Measurements from ENCODE around the gene GRIK3. TPM values are rescaled to one million over a fixed set of nuclear protein-coding genes. Genes with fewer than 3 reads are reported as not detected.

The GRIK3 gene
- total RNA-seq, 1 experiment from 2014 or later, result not detected

GRCh38 chr1:36822648-36823047, 211.7 kb downstream of the GRIK3 start:
- H3K4me3 ChIP-seq (ENCODE audit: low read length), result no peak overlapping the region
- no peak overlapping the region for H3K27ac ChIP-seq (ENCODE audit: low read length)
- H3K27me3 ChIP-seq (ENCODE audit: low read length), result peaks cover 94% of the 10 kb centered on the region
- H3K9me3 ChIP-seq (ENCODE audit: low read length), result no peaks in the 10 kb centered on the region
- H3F3A ChIP-seq (ENCODE audit: low read length, unreplicated experiment), result no peaks in the 10 kb centered on the region
- no TSS peak for BruUV-seq (replicated peaks)
- TF ChIP-seq CTCF (conservative IDR thresholded peaks at IDR 0.05; ENCODE audit: low read depth, low read length), result no peak
- TF ChIP-seq EZH2 (IDR thresholded peaks at IDR 0.05; ENCODE audit: low read length, unreplicated experiment), result no peak
- no peak for TF ChIP-seq EZH2phosphoT487 (IDR thresholded peaks at IDR 0.05; ENCODE audit: borderline replicate concordance, low read length)
- intact Hi-C loops (cut with micrococcal nuclease), result no loop called here
- no peaks in the 10 kb centered on the region for H4K20me1 ChIP-seq (ENCODE audit: low read length)
- no peak overlapping the region for H3K9ac ChIP-seq (ENCODE audit: low read length)
- no peak overlapping the region for H3K4me2 ChIP-seq (ENCODE audit: low read length)
- CTCF ChIA-PET, result no interaction called here
- ATAC-seq, result no peak
- H3K9me2 ChIP-seq (replicated peaks; ENCODE audit: low read length), result no peaks in the 10 kb centered on the region
- DNase-seq, result no peak
- H3K36me3 ChIP-seq (ENCODE audit: low read depth, low read length), result no peaks in the 10 kb centered on the region
- H3K79me2 ChIP-seq (ENCODE audit: low read length), result no peaks in the 10 kb centered on the region
- POLR2A ChIA-PET (ENCODE audit: unreplicated experiment), result no interaction called here
- no peak overlapping the region for H2AFZ ChIP-seq (ENCODE audit: low read length)
- no peaks in the 10 kb centered on the region for H3K4me1 ChIP-seq (ENCODE audit: insufficient read depth, low read length)

DNA sequence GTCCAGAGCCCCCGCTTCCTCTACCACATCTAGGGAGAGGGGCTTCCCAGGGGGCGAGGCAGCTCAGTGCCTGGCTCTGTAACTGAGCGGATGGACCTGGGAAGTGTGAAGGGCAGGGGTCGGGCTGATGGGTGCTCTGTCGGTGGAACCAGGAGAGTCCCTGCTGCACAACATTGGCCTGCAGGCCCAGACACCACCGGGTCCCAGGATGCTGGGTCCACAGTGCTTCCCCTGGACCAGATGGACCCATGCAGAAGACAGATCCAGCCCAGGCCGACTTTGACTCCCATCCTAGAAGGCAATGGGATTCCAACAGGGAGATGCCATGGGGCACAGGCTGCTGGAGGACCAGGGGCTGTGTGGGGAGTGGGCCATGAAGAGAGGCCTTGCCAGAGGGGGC, 212.9 kb downstream of the GRIK3 start:
- H3K4me1 ChIP-seq (ENCODE audit: insufficient read depth, low read length), result no peaks in the 10 kb centered on the region
- H3K27ac ChIP-seq (ENCODE audit: low read length), result no peak overlapping the region
- H3K4me2 ChIP-seq (ENCODE audit: low read length), result no peak overlapping the region
- no peak overlapping the region for H3K4me3 ChIP-seq (ENCODE audit: low read length)
- no peak overlapping the region for H2AFZ ChIP-seq (ENCODE audit: low read length)
- BruUV-seq (replicated peaks), result no TSS peak
- ChIA-PET CTCF (no interaction called here), POLR2A (ENCODE audit: unreplicated experiment) (no interaction called here)
- peaks cover 95% of the 10 kb centered on the region for H3K27me3 ChIP-seq (ENCODE audit: low read length)
- H3K79me2 ChIP-seq (ENCODE audit: low read length), result no peaks in the 10 kb centered on the region
- ATAC-seq, result no peak
- no peak for DNase-seq
- no peak for TF ChIP-seq EZH2 (IDR thresholded peaks at IDR 0.05; ENCODE audit: low read length, unreplicated experiment)
- TF ChIP-seq CTCF (conservative IDR thresholded peaks at IDR 0.05; ENCODE audit: low read depth, low read length), result no peak
- no peak for TF ChIP-seq EZH2phosphoT487 (IDR thresholded peaks at IDR 0.05; ENCODE audit: borderline replicate concordance, low read length)
- intact Hi-C loops (cut with micrococcal nuclease), result no loop called here
- no peaks in the 10 kb centered on the region for H3K36me3 ChIP-seq (ENCODE audit: low read depth, low read length)
- H3K9ac ChIP-seq (ENCODE audit: low read length), result no peak overlapping the region
- H4K20me1 ChIP-seq (ENCODE audit: low read length), result no peaks in the 10 kb centered on the region
- H3K9me2 ChIP-seq (replicated peaks; ENCODE audit: low read length), result no peaks in the 10 kb centered on the region
- H3K9me3 ChIP-seq (ENCODE audit: low read length), result no peaks in the 10 kb centered on the region
- H3F3A ChIP-seq (ENCODE audit: low read length, unreplicated experiment), result no peaks in the 10 kb centered on the region

GRCh38 chr1:36818771-36819170, 215.5 kb downstream of the GRIK3 start:
- no peaks in the 10 kb centered on the region for H3K79me2 ChIP-seq (ENCODE audit: low read length)
- H3K36me3 ChIP-seq (ENCODE audit: low read depth, low read length), result no peaks in the 10 kb centered on the region
- no peaks in the 10 kb centered on the region for H3K4me1 ChIP-seq (ENCODE audit: insufficient read depth, low read length)
- H3K27ac ChIP-seq (ENCODE audit: low read length), result no peak overlapping the region
- H2AFZ ChIP-seq (ENCODE audit: low read length), result no peak overlapping the region
- TF ChIP-seq CTCF (conservative IDR thresholded peaks at IDR 0.05; ENCODE audit: low read depth, low read length) (no peak), EZH2phosphoT487 (IDR thresholded peaks at IDR 0.05; ENCODE audit: borderline replicate concordance, low read length) (no peak), EZH2 (IDR thresholded peaks at IDR 0.05; ENCODE audit: low read length, unreplicated experiment) (no peak)
- no peak overlapping the region for H3K4me3 ChIP-seq (ENCODE audit: low read length)
- H3K9me3 ChIP-seq (ENCODE audit: low read length), result no peaks in the 10 kb centered on the region
- intact Hi-C loops (cut with micrococcal nuclease), result no loop called here
- no peaks in the 10 kb centered on the region for H4K20me1 ChIP-seq (ENCODE audit: low read length)
- no peaks in the 10 kb centered on the region for H3F3A ChIP-seq (ENCODE audit: low read length, unreplicated experiment)
- no peak for DNase-seq
- no peak overlapping the region for H3K4me2 ChIP-seq (ENCODE audit: low read length)
- no peaks in the 10 kb centered on the region for H3K9me2 ChIP-seq (replicated peaks; ENCODE audit: low read length)
- H3K27me3 ChIP-seq (ENCODE audit: low read length), result peaks cover 77% of the 10 kb centered on the region
- ATAC-seq, result no peak
- CTCF ChIA-PET, result no interaction called here
- POLR2A ChIA-PET (ENCODE audit: unreplicated experiment), result no interaction called here
- no TSS peak for BruUV-seq (replicated peaks)
- no peak overlapping the region for H3K9ac ChIP-seq (ENCODE audit: low read length)
